Subcutaneous abdominal adipose tissue (tissue), 5 donors: ENCODE data around the gene RMND5A.

ENCODE experiments used
- H3K27ac ChIP-seq: one replicate; pipeline ENCODE4 v1.7.0; 2013; ENCODE audit warnings: low read depth, mild to moderate bottlenecking, inconsistent platforms, low read length, moderate library complexity
- H3K27me3 ChIP-seq, 5 donors: one replicate each; pipeline ENCODE4 v1.7.0; 2013; ENCODE audit warnings: low read length in 5 of 5, inconsistent platforms in 1 of 5; ENCODE audit not compliant: control insufficient read depth in 5 of 5, insufficient read depth in 4 of 5
- H3K36me3 ChIP-seq, 5 donors: one replicate each; pipeline ENCODE4 v1.7.0; 2013; ENCODE audit warnings: low read length in 5 of 5; ENCODE audit not compliant: control insufficient read depth in 5 of 5, insufficient read depth in 5 of 5
- H3K4me1 ChIP-seq, 5 donors: one replicate each; pipeline ENCODE4 v1.7.0; 2013; ENCODE audit warnings: low read length in 5 of 5, mild to moderate bottlenecking in 3 of 5, moderate library complexity in 1 of 5; ENCODE audit not compliant: control insufficient read depth in 5 of 5, insufficient read depth in 5 of 5
- H3K4me3 ChIP-seq, 5 donors: one replicate each; pipeline ENCODE4 v1.7.0; 2013; ENCODE audit warnings: low read length in 5 of 5, low read depth in 1 of 5
- H3K9ac ChIP-seq, 5 donors: one replicate each; pipeline ENCODE4 v1.7.0; 2013; ENCODE audit warnings: low read length in 5 of 5, mild to moderate bottlenecking in 4 of 5, moderate library complexity in 3 of 5
- H3K9me3 ChIP-seq, 5 donors: one replicate each; pipeline ENCODE4 v1.7.0; 2013; ENCODE audit warnings: low read length in 5 of 5; ENCODE audit not compliant: control insufficient read depth in 5 of 5
- donor health status: healthy.
- donor health status: healthy.
- donor health status: healthy.
- donor health status: healthy.
- donor health status: healthy.

Gene RMND5A

DNA sequence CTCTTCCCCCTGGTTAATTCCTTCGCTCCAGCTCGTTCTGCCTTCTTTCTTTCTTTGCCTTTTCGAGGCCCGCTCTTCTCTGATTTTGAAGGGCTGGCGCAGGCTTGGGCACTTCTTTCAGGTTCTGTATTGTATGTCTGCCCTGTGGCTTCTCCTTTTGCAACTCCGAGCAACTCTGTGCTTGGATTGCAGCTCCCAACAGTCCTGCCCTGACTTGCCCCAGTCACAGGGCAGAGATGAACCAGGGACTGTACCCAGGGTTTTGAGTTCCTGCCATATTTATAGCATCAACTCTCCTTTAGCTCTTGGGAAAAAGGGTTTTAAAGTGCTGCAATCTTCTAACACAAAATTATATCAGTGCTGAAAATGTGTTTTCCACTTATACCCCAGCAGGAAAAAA, 101.8 kb downstream of the RMND5A start:
- H3K9ac ChIP-seq: no peak overlapping the region
- no peak overlapping the region for H3K27ac ChIP-seq
- peaks cover 0 to 11% (median 5%) of the 10 kb centered on the region in 5 donors for H3K27me3 ChIP-seq
- no peaks in the 10 kb centered on the region for H3K4me1 ChIP-seq
- H3K36me3 ChIP-seq: no peaks in the 10 kb centered on the region
- H3K9me3 ChIP-seq: peaks cover 9 to 22% (median 19%) of the 10 kb centered on the region in 5 donors
- no peak overlapping the region for H3K4me3 ChIP-seq

DNA sequence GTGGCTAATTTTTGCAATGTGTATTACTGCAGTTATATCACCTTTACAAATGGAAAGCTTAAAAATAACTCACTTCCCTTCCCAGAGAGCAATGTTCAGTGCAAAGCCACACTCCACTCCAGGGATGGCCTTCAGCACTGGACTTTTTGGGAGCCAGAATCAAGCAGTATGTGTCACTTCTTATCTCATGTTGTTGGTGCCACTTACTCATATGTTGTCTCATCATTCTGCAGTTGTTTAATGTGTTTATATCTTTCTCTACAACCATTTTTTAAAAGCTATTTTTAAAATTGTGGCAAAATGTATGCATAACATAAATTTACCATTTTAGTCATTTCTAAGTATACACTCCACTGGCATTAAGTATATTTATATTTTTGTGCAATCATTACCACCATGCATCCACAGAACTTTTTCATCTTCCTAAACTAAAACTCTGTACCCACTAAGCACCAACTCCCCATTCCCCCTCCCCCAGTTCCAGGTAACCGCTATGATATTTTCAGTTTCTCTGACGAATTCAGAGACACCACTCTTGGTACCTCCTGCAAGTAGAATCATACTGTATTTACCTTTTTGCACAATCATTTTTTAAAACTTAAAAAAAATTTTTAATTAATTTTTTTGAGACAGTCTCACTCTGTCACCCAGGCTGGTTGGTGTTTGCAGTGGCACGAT, 102.7 kb downstream of the RMND5A start:
- Histone ChIP-seq H3K4me1 (no peaks in the 10 kb centered on the region), H3K27me3 (peaks cover 0 to 11% (median 5%) of the 10 kb centered on the region in 5 donors), H3K36me3 (no peaks in the 10 kb centered on the region), H3K9ac (no peak overlapping the region), H3K27ac (no peak overlapping the region), H3K4me3 (no peak overlapping the region), H3K9me3 (peaks cover 9 to 22% (median 19%) of the 10 kb centered on the region in 5 donors)

DNA sequence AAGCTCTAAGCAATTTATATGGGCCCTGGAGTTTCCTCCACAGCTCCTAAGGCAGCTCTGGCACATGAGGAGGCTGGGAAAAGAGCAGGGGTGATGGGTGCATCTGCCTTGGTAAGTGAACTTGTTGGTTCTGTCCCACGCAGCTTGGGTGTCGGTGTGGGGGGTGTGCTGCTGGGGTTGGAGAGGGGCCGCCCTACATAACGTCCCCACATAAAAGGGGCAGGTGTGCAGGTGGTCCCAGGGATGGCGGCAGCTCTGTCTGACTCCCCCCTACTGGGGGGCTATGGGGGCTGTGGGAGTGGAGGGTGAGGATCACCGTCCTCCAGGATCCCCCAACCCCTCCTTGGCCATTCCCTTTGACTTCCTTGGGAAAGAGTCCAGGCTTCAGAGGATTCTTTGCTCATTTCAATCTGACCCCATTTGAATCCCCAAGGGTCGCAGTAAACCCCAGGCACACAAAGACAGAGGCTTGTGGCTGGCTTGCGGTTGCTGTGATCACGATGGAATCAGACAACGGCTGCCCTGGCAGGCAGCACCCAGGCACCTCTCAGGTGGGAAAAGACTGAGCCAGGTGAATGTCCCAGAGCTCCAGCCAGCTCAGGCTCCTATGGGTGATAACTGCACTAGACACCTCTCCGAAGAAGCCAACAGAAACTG, 105.1 kb downstream of the RMND5A start:
- no peak overlapping the region for H3K9ac ChIP-seq
- H3K27ac ChIP-seq: no peak overlapping the region
- no peaks in the 10 kb centered on the region for H3K36me3 ChIP-seq
- no peaks in the 10 kb centered on the region for H3K4me1 ChIP-seq
- peaks cover 0 to 11% (median 5%) of the 10 kb centered on the region in 5 donors for H3K27me3 ChIP-seq
- H3K4me3 ChIP-seq: no peak overlapping the region
- H3K9me3 ChIP-seq: peaks cover 9 to 22% (median 19%) of the 10 kb centered on the region in 5 donors

DNA sequence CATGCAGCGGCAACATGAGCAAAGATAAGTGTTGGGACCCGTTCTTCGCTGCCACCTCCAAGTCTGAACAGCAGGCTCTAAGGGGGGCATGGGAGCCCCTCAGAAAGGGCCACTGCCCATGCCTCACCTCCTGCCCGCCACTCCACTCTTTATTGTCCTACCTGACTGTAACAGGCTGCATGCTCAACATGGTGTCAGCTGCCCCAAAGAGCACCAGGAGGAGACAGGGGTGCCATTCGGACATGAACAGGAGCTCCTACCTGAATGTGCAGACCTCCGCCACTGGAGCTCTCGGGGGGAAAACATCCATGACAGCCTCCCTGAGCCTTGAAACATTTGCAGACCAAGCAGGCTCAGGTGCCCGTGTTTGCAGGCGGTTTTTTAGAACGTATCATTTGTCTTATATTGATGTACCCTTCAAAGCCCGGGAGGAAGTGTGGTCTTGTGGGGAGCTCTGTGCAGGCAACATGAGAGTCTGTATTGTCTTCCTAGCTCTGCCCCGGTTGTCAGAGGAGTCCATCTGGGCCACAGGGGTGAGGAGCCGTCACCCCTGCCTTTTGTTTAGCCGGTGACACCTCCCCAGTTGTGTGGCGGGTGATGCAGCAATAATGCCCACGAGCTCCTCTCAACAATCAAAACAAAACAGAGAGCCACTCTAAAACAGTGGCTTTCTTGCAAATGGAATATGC, 105.7 kb downstream of the RMND5A start:
- H3K4me1 ChIP-seq: no peaks in the 10 kb centered on the region
- H3K4me3 ChIP-seq: no peak overlapping the region
- no peak overlapping the region for H3K27ac ChIP-seq

DNA sequence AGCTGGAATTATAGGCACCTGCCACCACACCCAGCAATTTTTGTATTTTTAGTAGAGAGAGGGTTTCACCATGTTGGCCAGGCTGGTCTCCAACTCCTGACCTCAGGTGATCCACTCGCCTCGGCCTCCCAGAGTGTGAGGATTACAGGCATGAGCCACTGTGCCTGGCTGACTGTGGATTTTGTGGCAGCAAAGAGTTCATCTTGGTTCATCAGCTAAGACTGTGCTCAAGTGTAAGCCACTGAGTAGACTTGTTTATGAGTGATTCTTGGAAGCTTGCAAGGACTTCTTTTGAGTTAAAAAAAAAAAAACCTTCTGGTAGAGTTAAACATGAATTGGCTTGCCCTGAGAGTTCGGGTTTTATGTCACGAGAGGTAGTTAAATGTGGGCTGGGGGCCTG, 106.9 kb downstream of the RMND5A start:
- Histone ChIP-seq H3K4me3 (no peak overlapping the region), H3K27ac (no peak overlapping the region), H3K9ac (no peak overlapping the region), H3K36me3 (no peaks in the 10 kb centered on the region), H3K9me3 (peaks cover 8 to 20% (median 12%) of the 10 kb centered on the region in 5 donors), H3K27me3 (peaks cover 0 to 11% (median 5%) of the 10 kb centered on the region in 5 donors), H3K4me1 (no peaks in the 10 kb centered on the region)

More for the DNA sequence above, 105.7 kb downstream of the RMND5A start:
- Histone ChIP-seq H3K36me3 (no peaks in the 10 kb centered on the region), H3K27me3 (peaks cover 0 to 11% (median 5%) of the 10 kb centered on the region in 5 donors), H3K9ac (no peak overlapping the region), H3K9me3 (peaks cover 9 to 22% (median 19%) of the 10 kb centered on the region in 5 donors)
